HG02884 (cell line): ENCODE data around the gene PPP1R37.
"Not testable (repeated sequence)": the region's sequence is repeated elsewhere in the genome, so short reads cannot be mapped to it uniquely, and the experiment has no call there.

Source experiments
- ATAC-seq: cut with Tn5 transposase; IDR thresholded peaks from one replicate; pipeline ENCODE4 v1.9.1; 2021; ENCODE audit warnings: mild to moderate bottlenecking, moderate library complexity; ENCODE audit not compliant: unreplicated experiment

PPP1R37 gene

DNA sequence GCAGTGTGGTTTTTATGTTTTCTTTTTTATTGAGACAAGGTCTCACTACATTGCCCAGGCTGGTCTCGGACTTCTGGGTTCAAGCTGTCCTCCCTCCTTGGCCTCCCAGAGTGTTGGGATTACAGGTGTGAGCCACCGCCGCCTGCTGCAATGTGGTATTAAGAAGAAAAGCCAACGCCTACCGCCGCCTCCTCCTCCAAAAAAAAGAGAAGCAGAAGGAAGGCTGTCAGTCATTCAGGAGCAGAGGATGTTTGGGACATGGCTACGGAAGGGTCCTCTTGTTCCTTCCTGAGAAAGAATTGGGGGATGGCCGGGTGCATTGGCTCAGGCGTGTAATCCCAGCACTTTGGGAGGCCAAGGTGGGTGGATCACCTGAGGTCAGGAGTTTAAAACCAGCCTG lies 1.2 kb downstream of the PPP1R37 start:
- no peak for ATAC-seq

GRCh38 chr19:45094707-45095106 lies 1.7 kb downstream of the PPP1R37 start:
- ATAC-seq = no peak

DNA sequence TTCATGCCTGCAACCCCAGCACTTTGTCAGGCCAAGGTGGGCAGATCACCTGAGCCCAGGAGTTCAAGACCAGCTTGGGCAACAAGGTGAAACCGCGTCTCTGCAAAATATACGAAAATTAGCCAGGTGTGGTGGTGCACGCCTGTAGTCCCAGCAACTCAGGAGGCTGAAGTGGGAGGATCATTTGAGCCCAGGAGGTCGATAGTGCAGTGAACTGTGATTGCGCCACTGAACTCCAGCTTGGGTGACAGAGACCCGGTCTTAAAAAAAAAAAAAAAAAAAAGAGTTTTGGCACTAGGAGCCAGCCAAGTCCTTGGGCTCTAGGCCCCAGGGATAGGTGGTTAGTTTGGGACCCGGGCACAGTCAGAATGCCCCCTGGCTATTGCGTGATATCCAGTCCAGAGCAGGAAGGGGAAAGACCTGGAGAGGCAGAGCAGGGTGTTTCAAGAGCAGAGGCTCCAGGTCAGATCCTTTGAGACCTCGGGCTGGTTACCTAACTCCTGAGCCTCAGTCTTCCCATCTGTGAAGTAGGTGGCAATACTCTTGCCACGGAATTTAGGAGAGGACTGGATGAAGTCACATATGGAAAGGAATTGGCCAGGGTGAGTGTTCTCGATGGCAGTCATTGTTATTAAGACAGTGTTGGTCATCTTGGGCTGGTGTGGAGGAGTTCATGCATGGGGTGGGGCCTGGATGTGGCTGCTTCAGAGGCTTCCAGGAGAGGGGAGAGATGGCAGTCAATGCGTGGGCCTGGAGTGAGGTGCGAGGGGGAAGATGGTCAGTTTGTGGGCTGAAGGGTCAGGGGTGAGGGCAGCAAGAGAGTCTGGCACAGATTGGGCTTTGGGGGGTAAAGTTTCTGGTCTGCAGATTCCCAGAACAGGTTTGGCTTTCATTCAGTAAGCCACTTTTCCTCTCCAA lies 2.8 kb downstream of the PPP1R37 start:
- no peak for ATAC-seq

DNA sequence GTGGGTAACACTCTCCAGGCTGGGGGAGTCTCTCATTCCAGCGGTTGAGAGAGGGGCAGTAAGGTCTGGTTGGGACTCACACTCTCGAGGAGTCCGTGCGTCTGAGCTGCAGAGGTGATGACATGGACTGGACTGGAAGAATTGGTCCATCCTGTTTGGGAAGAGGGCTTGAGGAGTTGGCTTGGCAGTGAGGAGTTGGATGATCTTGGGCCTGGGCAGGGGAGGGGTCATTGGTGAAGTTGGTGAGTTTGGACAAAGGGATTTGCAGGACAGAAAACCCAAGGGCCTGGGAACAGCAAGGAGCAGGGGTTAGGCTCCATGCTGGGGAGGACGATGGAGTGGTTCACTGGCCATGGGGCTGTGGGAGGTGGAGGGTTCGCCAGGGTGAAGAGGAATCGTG lies 3.7 kb downstream of the PPP1R37 start:
- no peak for ATAC-seq

- no peak for ATAC-seq
Observed at GRCh38 chr19:45097450-45097775, 4.4 kb downstream of the PPP1R37 start.

GRCh38 chr19:45097776-45098520 lies 5.0 kb downstream of the PPP1R37 start:
- ATAC-seq = no peak

- no peak for ATAC-seq
Observed at GRCh38 chr19:45098521-45099466, 5.8 kb downstream of the PPP1R37 start.

- no peak for ATAC-seq
Observed at GRCh38 chr19:45099467-45100191, 6.7 kb downstream of the PPP1R37 start.

DNA sequence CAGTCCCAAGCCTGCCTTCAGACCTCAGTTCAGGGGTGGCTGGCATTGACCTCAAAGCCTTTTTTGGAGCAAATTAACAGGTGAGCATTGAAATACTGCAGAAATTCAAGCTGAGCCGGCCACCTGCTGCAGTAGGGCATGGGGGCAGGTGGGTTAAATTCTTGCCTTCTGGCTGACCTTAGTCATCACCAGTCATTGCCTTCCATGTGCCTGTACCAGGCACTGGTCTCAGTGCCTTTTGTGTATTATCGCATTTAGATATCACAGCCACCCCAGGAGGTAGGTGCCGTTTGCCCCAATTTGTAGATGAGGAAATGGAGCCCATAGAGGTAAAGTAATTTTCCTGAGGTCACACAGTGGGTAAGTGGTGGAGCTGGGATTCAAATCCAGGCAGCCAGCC lies 7.2 kb downstream of the PPP1R37 start:
- ATAC-seq = no peak

GRCh38 chr19:45100846-45101252 lies 7.9 kb downstream of the PPP1R37 start:
- no peak for ATAC-seq

DNA sequence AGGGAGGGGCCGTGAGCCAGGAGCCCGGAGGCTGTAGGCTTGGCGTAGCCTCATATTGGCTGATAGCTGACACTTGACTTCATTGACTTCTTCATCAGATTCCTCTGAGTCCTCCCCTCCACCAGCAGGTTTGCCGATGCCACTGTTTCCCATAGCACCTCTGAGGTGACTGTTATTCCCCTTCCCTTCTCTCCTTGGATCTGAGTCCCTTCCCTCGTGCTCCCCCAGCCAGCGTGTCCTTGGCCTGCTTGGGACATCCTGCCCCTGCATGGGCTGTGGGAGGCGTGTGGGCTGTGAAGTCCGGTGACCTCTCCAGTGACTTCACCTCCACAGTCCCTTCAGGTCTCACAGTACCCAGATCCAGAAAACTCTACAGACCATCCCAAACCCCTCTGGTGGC lies 8.8 kb downstream of the PPP1R37 start:
- no peak for ATAC-seq

DNA sequence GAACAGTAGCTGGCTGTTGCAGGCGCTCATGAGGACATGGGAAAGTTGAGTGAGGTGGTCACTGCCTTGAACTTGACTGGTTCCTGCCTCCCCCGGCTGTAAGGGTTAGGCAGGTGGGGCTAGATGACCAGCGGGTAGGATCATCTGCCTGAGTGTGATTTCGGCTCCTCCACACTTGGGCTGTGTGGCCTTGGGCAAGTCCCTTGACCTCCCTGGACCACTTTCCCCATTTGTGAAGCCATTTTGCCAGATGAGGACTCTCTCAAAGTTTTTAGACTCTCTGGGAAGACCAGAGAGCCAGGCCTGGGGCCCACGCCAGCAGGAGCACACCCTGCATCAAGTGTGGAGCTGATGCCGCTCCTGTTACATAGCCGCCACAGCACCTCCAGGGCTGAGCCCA lies 9.5 kb downstream of the PPP1R37 start:
- ATAC-seq = no peak

DNA sequence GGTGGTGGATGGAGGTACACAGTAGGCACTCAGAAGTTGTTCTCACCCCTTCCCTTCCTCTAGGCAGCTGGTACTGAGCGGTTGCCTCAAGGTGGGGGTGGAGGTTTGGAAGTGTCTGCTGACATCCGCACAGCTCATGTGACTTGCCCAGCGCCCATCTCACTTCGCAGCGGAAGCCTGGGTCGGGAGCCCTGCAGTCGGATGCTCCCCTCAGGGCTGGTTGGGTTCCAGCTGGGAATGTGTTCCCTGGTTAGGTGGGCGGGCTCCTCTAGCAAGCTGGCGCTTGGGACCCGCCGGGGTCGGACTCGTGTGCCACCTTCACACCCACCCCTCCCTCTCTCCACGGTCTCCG lies 10.2 kb downstream of the PPP1R37 start:
- ATAC-seq = no peak

GRCh38 chr19:45103508-45104319 lies 10.7 kb downstream of the PPP1R37 start:
- no peak for ATAC-seq

DNA sequence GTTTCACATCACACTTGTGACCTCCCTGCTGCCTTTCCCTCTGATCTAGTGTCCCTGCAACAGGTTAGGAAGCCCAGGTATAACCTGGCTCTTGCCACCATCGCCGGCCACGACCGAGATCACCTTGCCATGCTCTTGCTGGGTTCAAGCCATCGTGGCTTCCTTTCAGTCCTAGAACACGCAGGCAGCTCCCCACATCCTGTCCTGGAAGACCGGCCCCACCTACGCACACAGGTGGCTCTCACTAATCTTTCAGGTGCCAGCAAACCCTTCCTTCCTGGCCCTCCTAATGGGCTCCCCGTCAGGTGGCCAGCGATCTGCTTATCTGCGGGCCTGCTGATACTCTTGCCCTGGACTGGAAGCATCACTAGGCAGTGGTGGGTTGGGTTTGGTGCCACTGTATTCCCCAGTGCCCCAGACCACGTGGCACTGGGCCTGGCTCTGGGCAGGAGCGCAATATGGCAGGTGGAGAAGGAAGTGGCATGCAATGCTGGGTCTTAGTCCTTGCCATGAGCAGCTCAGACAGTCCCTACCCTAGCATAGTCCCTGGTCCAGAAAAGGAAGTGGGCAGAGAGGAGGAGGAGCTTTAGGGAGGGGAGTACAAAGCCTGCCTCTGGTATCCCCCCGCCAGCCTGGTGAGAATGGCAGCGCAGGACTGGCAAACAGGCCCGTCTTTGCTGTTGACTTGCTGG lies 11.8 kb downstream of the PPP1R37 start:
- no peak for ATAC-seq

DNA sequence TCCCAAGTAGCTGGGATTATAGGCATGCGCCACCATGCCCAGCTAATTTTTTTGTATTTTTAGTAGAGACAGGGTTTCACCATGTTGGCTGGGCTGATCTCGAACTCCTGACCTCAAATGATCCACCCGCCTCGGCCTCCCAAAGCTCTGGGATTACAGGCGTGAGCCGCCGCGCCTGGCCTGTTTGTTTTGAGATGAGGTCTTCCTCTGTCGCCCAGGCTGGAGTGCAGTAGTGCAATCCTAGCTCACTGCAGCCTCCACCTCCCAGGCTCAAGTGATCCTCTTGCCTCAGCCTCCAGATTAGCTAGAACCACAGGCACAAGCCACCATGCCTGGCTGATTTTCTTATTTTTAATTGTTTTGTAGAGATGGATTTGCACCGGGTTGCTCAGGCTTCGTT lies 13.4 kb downstream of the PPP1R37 start:
- not testable (repeated sequence) for ATAC-seq

GRCh38 chr19:45107621-45108150 lies 14.7 kb downstream of the PPP1R37 start:
- ATAC-seq = no peak

DNA sequence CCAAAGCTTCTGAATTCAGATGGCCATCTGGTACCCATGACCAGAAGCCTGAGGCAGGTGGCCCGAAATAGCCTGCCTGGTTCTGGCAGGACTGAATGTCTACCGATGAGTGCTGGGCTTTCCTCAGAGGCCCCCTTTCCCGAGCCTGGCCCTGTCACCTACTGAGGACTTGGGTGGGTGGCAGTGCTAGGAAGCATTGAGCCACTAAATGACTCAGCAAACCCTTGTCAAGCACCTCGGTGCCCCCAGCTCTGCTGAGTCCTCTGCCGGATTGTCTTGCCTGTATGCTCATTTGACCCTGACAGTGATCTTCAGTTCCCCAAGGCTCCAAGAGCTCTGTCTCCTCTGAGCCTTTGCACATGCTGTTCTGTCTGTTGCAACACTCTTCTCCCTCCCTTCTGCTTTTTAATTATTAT lies 17.9 kb downstream of the PPP1R37 start:
- ATAC-seq = no peak
